ENCODE results near the gene PHKG2.

DNA sequence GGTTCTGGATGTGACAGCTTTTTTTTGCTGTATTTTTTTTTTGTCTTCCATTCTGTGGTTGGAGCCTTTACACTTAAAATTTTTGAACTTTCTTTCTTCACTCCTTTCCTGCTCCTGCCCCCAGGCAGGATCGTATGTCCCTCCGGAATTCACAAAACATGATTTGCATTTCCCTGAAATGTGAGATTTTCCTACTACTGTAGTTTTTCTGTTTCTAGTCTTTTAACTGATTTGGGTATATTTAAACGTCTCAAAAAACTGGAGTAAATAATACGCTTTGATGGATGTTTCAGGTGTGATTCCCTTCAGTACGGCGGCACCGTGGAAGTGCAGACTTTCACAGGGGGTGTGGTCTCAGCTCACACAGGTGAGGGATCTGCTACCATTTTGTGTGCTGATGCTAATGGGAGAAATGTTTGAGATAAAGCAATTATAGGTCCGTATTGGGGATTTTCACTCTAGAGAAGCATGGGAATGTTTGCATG, 48.6 kb upstream of the PHKG2 start:
- no peak for TF ChIP-seq CTCF (conservative IDR thresholded peaks at IDR 0.05; ENCODE audit: low read depth, low read length)
- no peak for TF ChIP-seq EZH2phosphoT487 (IDR thresholded peaks at IDR 0.05; ENCODE audit: borderline replicate concordance, low read length)
